D721Med (cell line): ENCODE measurements around the gene DACH1.

Source experiments
- DNase-seq: peaks from one replicate; pipeline ENCODE4 v3.0.0; 2011; ENCODE audit warnings: low spot score; ENCODE audit not compliant: insufficient read length
- FAIRE-seq: peaks from 2 replicates; lab custom pipeline; 2011; peaks lifted over from hg19 to GRCh38; lab: Jason Lieb, UNC
- TF ChIP-seq, protein P1 (sequence below): IDR thresholded peaks from 2 replicates; pipeline ENCODE4 v1.5.1; 2012; ENCODE audit warnings: mild to moderate bottlenecking, control low read depth; ENCODE audit not compliant: insufficient read depth; ENCODE audit errors: missing control alignments

Gene DACH1

DNA sequence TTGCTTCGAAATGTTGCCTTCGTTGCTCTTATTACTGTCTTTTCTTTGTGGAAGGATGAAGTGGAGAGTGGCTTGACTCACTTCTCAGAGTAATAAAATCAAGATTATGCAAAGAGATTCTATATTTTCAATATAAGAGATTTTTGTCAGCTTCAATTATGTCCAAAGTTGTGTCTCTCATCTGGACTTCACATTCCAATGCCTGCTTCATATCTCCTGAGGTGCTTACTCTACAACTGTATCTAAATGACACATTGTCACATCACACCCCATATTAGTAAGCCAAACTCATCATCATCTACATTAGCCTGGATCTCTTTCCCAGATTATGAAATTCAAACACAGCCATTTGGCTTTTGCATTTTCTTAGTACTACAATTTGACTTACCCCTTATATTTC lies 409.4 kb downstream of the DACH1 start:
- TF ChIP-seq, protein P1, sequence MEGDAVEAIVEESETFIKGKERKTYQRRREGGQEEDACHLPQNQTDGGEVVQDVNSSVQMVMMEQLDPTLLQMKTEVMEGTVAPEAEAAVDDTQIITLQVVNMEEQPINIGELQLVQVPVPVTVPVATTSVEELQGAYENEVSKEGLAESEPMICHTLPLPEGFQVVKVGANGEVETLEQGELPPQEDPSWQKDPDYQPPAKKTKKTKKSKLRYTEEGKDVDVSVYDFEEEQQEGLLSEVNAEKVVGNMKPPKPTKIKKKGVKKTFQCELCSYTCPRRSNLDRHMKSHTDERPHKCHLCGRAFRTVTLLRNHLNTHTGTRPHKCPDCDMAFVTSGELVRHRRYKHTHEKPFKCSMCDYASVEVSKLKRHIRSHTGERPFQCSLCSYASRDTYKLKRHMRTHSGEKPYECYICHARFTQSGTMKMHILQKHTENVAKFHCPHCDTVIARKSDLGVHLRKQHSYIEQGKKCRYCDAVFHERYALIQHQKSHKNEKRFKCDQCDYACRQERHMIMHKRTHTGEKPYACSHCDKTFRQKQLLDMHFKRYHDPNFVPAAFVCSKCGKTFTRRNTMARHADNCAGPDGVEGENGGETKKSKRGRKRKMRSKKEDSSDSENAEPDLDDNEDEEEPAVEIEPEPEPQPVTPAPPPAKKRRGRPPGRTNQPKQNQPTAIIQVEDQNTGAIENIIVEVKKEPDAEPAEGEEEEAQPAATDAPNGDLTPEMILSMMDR = no peak
- FAIRE-seq (no peak), DNase-seq (no peak)

GRCh38 chr13:71456136-71456535 lies 410.9 kb downstream of the DACH1 start:
- no peak for FAIRE-seq
- DNase-seq = no peak
- TF ChIP-seq, protein P1 = no peak

DNA sequence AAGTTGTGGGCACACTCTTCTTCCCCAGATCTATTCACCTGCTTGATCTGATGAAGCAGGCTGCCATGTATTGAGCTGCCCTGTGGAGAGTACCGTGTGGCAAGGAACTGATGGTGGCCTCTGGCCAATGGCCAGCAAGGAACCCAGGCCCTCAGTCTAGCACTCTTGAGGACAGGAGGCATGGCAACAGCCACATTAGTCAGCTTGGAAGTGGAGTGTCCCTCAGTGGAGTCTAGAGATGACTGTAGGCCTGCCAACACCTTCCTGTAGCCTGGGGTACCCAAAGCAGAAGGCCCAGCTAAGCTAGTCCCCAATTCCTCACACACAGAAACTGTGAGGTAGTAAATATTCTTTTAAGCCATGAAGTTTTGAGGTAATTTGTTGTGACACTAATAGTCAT lies 412.5 kb downstream of the DACH1 start:
- no peak for DNase-seq
- TF ChIP-seq, protein P1 = no peak
- FAIRE-seq = no peak

GRCh38 chr13:71448080-71448630 lies 418.8 kb downstream of the DACH1 start:
- no peak for DNase-seq
- TF ChIP-seq, protein P1 = no peak
- FAIRE-seq = no peak

DNA sequence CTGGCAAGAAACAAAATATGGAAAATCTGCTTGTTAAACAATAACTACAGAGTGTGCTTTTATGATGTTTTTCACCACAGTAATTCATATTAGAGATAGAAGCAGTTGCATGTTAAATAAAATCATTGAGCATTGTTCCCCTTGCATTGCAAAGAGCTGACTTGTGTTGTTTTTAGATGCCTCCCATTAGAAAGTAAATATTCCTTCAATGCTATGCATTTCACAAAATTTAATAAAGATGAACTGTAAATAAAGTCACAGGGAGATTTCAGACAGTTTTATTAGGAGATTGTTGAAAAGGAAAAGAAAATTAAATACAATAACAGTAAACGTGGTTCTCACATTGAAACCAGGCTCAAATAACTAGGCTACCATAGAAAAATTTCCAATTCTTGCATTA lies 429.3 kb downstream of the DACH1 start:
- no peak for FAIRE-seq
- TF ChIP-seq, protein P1 = no peak

DNA sequence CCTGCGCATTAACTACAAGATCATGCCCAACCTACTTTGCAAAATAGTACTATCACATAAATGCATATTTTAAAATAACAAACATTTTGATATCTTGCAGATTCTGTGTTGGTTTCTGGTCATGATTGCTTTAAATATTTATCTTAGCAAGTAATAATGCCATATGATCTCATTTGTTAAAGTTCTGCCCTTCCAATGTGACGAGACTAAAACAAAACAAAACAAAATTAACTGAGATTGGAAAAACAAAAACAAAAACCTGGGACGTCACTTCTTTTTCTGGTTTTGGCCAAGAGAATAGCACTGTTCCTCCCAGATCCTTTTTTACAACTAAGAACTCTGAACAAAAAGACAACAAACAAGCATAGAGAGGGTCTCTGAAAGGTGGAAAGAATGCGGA lies 436.3 kb downstream of the DACH1 start:
- DNase-seq (no peak), FAIRE-seq (no peak)
- TF ChIP-seq, protein P1 = no peak

More for the DNA sequence above, 429.3 kb downstream of the DACH1 start:
- DNase-seq = no peak

GRCh38 chr13:71417205-71417604 lies 449.8 kb downstream of the DACH1 start:
- no peak for DNase-seq
- TF ChIP-seq, protein P1 = no peak
- FAIRE-seq = no peak
